Astrocyte of the cerebellum (primary cell): ENCODE data around the gene KCNJ12.

Experiments
- DNase-seq: peaks from one replicate; pipeline ENCODE4 v3.0.0-alpha.2; 2011; ENCODE audit warnings: low read depth
- H3K4me3 ChIP-seq: 2 replicates; pipeline ENCODE4 v1.5.1; 2011; ENCODE audit warnings: mild to moderate bottlenecking, low read depth, low read length, moderate library complexity
- in situ Hi-C: cut with HindIII; loops from 2 replicates; pipeline ENCODE4 v1.10.0; 2017; ENCODE audit warnings: low sequenced_read_pairs
- TF ChIP-seq, protein P1 (sequence below): IDR thresholded peaks from 2 replicates; pipeline ENCODE4 v1.5.1; 2012; ENCODE audit warnings: low read length, low read depth, moderate library complexity, mild to moderate bottlenecking; ENCODE audit errors: missing control alignments

The KCNJ12 gene

DNA sequence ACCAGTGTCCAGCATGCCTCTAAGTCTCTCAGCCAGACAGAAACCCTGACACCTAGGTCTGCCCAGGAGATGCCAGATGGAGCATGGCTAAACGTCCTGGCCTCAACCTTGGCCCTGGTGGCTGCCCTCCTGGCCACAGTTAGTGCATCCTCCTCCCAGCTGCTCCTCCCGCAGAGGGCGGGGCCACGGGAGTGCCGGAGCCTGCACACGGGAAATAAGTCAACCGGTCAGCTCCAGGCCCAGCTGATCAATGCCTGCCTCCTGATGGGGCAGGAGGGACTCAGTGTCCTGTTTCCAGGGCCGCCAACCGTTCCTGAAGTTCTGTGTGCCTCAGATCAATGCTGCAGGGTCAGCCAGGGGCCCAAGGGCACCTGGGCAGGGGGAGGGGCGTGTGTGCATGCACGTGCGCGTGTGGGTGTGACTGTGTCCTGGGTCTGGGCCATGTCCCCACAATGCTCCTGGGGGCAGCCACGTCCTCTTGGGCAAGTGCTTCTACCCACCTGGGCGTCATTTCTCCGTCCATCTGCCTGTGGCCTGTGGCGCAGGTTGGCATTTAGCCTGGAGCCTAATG, 4.6 kb upstream of the KCNJ12 start:
- TF ChIP-seq, protein P1, sequence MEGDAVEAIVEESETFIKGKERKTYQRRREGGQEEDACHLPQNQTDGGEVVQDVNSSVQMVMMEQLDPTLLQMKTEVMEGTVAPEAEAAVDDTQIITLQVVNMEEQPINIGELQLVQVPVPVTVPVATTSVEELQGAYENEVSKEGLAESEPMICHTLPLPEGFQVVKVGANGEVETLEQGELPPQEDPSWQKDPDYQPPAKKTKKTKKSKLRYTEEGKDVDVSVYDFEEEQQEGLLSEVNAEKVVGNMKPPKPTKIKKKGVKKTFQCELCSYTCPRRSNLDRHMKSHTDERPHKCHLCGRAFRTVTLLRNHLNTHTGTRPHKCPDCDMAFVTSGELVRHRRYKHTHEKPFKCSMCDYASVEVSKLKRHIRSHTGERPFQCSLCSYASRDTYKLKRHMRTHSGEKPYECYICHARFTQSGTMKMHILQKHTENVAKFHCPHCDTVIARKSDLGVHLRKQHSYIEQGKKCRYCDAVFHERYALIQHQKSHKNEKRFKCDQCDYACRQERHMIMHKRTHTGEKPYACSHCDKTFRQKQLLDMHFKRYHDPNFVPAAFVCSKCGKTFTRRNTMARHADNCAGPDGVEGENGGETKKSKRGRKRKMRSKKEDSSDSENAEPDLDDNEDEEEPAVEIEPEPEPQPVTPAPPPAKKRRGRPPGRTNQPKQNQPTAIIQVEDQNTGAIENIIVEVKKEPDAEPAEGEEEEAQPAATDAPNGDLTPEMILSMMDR = no peak
- no peak for DNase-seq
- no peak overlapping the region for H3K4me3 ChIP-seq
- in situ Hi-C loops = no loop called here

DNA sequence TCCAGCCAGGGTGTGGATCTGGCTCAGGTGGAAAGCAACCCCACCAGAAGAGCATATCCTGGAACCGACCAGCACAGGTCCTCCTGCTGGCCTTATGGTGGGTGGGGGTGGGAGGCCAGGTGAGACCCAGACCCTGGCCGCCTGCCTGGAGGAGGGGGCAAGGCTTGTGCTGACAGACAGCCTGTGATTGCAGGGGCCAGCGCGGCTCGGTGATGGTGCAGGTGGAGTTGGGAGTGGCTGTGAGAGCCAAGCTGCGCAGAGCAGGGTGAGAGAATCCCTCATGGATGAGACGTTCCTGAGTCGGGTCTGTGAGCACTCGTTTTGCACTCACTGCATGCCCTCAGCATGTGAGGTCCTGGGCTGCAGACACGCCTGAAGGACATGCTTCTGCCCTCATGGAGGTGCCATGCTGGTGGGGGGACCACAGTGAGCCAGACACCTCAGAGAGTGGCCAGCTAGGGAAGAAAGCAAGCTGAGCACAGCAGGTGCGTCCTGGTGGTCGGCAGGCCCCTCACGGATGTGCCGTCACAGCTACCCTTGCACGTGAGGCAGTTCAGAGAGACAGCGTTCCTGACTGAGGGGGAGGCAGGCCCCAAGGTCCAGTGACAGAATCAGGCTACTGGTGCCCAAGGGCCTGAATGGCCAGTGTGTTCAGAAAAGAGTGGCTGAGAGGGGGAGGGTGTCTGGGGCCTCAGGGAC, 3.8 kb upstream of the KCNJ12 start:
- DNase-seq = no peak
- H3K4me3 ChIP-seq = no peak overlapping the region
- TF ChIP-seq, protein P1 = no peak
- in situ Hi-C loops = no loop called here

DNA sequence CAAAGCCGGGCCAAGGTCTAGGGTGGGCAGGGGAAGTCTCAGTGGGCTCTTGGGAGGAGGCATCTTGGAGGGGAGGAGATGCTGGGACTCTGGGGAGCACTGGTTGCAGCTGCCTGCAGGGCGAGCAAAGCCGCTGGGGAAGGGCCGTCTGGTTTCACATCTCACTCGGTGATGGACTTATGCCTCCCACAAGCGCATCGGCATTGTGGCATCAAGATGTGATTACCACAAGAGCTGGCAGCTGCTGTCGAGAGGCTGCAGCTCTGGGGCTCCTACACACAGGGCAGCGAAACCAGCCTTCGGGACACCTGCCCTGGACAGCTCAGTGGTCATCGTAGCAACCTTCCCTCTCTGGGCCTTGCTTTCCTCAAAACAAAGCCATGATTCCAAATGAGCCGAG, 3.1 kb upstream of the KCNJ12 start:
- DNase-seq = no peak
- TF ChIP-seq, protein P1 = no peak
- in situ Hi-C loops = no loop called here
- no peak overlapping the region for H3K4me3 ChIP-seq

DNA sequence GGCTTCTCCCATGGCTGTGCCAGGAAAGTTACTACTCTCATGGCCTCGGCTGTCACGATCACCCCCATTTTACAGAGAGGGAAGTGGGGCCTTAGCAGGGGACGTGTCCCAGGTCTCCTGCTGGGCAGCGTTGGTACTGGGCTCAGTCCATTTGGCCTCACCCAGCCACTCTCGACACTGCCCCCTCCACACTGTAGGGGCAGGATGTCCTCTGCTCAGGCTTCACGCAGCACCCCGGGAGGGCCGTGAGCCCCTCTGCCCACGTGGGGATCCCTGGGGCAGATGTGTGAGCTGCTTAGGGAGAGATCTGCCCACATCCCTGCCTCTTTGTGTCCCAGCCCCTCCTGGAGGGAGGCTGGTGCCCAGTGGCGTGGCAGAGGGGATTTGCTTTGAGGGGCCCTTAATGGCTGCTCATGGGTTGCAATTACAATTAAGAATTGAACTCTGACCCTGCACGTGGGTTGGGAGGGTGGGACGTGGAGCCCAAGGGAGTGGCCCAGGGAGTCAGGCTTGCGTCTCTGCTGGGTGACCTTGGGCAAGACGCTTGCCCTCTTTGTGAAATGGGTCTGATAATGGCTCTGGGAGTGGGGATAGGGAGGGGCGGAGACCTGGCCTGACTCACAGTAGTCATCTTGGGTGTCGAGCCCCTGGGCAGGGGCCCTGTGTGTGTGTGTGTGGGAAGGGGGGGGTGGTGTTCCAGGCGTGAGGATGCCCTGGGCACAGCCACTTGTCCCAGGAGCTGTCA, 2.3 kb upstream of the KCNJ12 start:
- TF ChIP-seq, protein P1 = no peak
- in situ Hi-C loops = no loop called here
- no peak for DNase-seq
- no peak overlapping the region for H3K4me3 ChIP-seq

DNA sequence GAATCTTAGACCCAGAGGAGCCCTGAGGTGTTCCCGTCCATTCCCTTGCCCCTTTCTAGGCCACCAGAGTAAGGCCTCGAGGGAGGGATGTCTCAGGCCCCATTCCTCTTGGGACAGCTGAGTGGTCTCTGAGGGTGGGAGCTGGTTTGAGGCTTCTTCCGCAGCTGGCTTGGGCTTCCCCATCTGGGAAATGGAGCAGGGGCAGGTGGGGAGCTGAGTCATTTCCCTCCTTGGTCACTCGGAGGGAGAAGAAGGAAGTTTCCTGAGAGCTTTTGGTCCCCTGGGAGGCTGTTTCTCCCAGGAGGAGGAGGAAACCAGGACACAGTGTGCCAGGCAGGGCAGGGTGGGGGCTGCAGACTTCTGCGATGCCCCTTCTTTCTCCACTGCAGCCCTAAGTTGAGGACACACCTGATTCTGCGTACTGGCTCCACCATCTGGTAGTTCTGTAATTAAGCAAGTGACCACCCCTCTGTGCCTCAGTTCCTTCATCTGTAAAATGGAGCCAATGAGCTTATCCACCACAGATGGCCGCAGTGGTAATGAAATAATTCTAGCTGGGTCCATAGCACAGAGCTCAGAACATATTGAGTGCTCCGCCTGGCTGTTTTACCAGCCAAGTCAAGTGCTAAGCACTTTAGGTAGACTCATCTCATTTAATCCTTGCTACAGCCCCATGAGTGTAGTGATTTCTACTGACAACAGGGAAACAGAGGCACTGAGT, 1.6 kb upstream of the KCNJ12 start:
- TF ChIP-seq, protein P1 = no peak
- no peak for DNase-seq
- no peak overlapping the region for H3K4me3 ChIP-seq
- in situ Hi-C loops = no loop called here

- in situ Hi-C loops = no loop called here
- no peak overlapping the region for H3K4me3 ChIP-seq
- TF ChIP-seq, protein P1 = no peak
- no peak for DNase-seq
Observed at GRCh38 chr17:21375162-21375560, 996 bp upstream of the KCNJ12 start.
